IMR-90 (cell line): ENCODE results near the gene EML4. TPM values are rescaled to one million over a fixed set of nuclear protein-coding genes. Genes with fewer than 3 reads are reported as not detected.

Experiments used
- ATAC-seq: fragments of 200-7000 bp; cut with Tn5 transposase; 2 replicates; pipeline ENCODE4 v1.9.1; 2020; ENCODE audit warnings: low read depth, mild to moderate bottlenecking, moderate library complexity
- BruUV-seq: library from RNA; stranded (reverse); fragments of 400-500 nt; replicated peaks from 2 replicates; lab custom pipeline; 2021; lab: Mats Ljungman, UMichigan
- CTCF ChIA-PET: fragments of 300-600 bp; formaldehyde crosslinking; extraction: SDS; loops from one replicate; lab custom pipeline; 2021; ENCODE audit warnings: antibody characterized with exemption; lab: Yijun Ruan, JAX
- POLR2A ChIA-PET: fragments of 300-600 bp; sonication (Branson Sonifier 250); formaldehyde crosslinking; loops from one replicate; lab custom pipeline; 2022; ENCODE audit warnings: antibody characterized with exemption; ENCODE audit not compliant: unreplicated experiment; lab: Charles Lee
- DNase-seq: peaks from one replicate; pipeline ENCODE4 v3.0.0; 2013
- H2AFZ ChIP-seq: replicated peaks from 2 replicates; pipeline ENCODE3; 2013; ENCODE audit warnings: low read length, mild to moderate bottlenecking; ENCODE audit not compliant: poor library complexity
- H2AK5ac ChIP-seq: 2 replicates; pipeline ENCODE4 v1.6.1; 2013; ENCODE audit warnings: low read depth, low read length, inconsistent platforms
- H2AK9ac ChIP-seq: replicated peaks from 2 replicates; pipeline ENCODE3; 2013; ENCODE audit warnings: mild to moderate bottlenecking, low read depth, low read length, moderate library complexity; ENCODE audit not compliant: poor library complexity
- H2BK120ac ChIP-seq: 2 replicates; pipeline ENCODE4 v1.6.1; 2013; ENCODE audit warnings: low read depth, low read length, inconsistent platforms
- H2BK15ac ChIP-seq: 3 replicates; pipeline ENCODE4 v1.6.1; 2013; ENCODE audit warnings: low read depth, low read length, inconsistent platforms
- H2BK20ac ChIP-seq: 2 replicates; pipeline ENCODE4 v1.6.1; 2013; ENCODE audit warnings: low read depth, mild to moderate bottlenecking, inconsistent platforms, low read length, moderate library complexity
- H2BK5ac ChIP-seq: 2 replicates; pipeline ENCODE4 v1.6.1; 2013; ENCODE audit warnings: mild to moderate bottlenecking, low read depth, low read length, inconsistent platforms; ENCODE audit not compliant: poor library complexity, severe bottlenecking
- H3K14ac ChIP-seq: replicated peaks from 2 replicates; pipeline ENCODE4 v1.6.1; 2013; ENCODE audit warnings: low read depth, low read length, inconsistent platforms
- H3K18ac ChIP-seq: 2 replicates; pipeline ENCODE4 v1.6.1; 2013; ENCODE audit warnings: low read depth, low read length, control low read depth
- H3K23ac ChIP-seq: 2 replicates; pipeline ENCODE4 v1.6.1; 2013; ENCODE audit warnings: low read depth, low read length, inconsistent platforms
- H3K27ac ChIP-seq: 2 replicates; pipeline ENCODE4 v1.5.1; 2013; ENCODE audit warnings: mild to moderate bottlenecking, control low read depth, low read length; ENCODE audit not compliant: insufficient read depth
- H3K27me3 ChIP-seq: 2 replicates; pipeline ENCODE4 v1.6.1; 2013; ENCODE audit warnings: low read length; ENCODE audit not compliant: control insufficient read depth, insufficient read depth
- H3K36me3 ChIP-seq: 2 replicates; pipeline ENCODE4 v1.6.1; 2013; ENCODE audit warnings: low read length, mixed read lengths; ENCODE audit not compliant: control insufficient read depth, insufficient read depth
- H3K4ac ChIP-seq: 2 replicates; pipeline ENCODE4 v1.6.1; 2013; ENCODE audit warnings: low read depth, low read length, inconsistent platforms
- H3K4me1 ChIP-seq: 2 replicates; pipeline ENCODE4 v1.6.1; 2013; ENCODE audit warnings: low read length, mixed read lengths; ENCODE audit not compliant: control insufficient read depth, insufficient read depth
- H3K4me2 ChIP-seq: 2 replicates; pipeline ENCODE4 v1.6.1; 2013; ENCODE audit warnings: low read depth, mild to moderate bottlenecking, control low read depth, low read length, moderate library complexity
- H3K4me3 ChIP-seq: 2 replicates; pipeline ENCODE4 v1.5.1; 2013; ENCODE audit warnings: low read depth, mild to moderate bottlenecking, control low read depth, low read length, moderate library complexity; ENCODE audit not compliant: insufficient read depth
- H3K56ac ChIP-seq: 2 replicates; pipeline ENCODE4 v1.6.1; 2013; ENCODE audit warnings: low read length, inconsistent platforms; ENCODE audit not compliant: insufficient read depth; ENCODE audit errors: extremely low read depth
- H3K79me1 ChIP-seq, 2 experiments: 2 replicates each; pipeline ENCODE4 v1.6.1; 2013; ENCODE audit warnings: low read length in 2 of 2, inconsistent platforms in 1 of 2, low read depth in 1 of 2
- H3K9ac ChIP-seq: 2 replicates; pipeline ENCODE4 v1.6.1; 2013; ENCODE audit warnings: low read depth, low read length, control low read depth
- H3K9me1 ChIP-seq: 2 replicates; pipeline ENCODE4 v1.6.1; 2013; ENCODE audit warnings: low read length, inconsistent platforms; ENCODE audit not compliant: insufficient read depth
- H3K9me3 ChIP-seq: 2 replicates; pipeline ENCODE4 v1.6.1; 2013; ENCODE audit warnings: low read length; ENCODE audit not compliant: control insufficient read depth, insufficient read depth
- H4K20me1 ChIP-seq: 2 replicates; pipeline ENCODE4 v1.6.1; 2013; ENCODE audit warnings: low read length, inconsistent platforms; ENCODE audit not compliant: insufficient read depth
- H4K5ac ChIP-seq: 2 replicates; pipeline ENCODE4 v1.6.1; 2013; ENCODE audit warnings: mild to moderate bottlenecking, low read depth, low read length, control low read depth
- H4K8ac ChIP-seq, 2 experiments: 2 replicates each; pipeline ENCODE4 v1.6.1; 2013; ENCODE audit warnings: low read depth in 2 of 2, low read length in 2 of 2, control low read depth in 1 of 2, inconsistent platforms in 1 of 2
- H4K91ac ChIP-seq: 2 replicates; pipeline ENCODE4 v1.6.1; 2013; ENCODE audit warnings: low read depth, low read length, inconsistent platforms; ENCODE audit not compliant: insufficient read depth
- CHD1 ChIP-seq: IDR thresholded peaks from 2 replicates; pipeline ENCODE4 v1.6.1; 2012; ENCODE audit warnings: low read depth, low read length, improper control_type of control experiment
- CTCF ChIP-seq: conservative IDR thresholded peaks from 2 replicates; pipeline ENCODE4 v1.5.1; 2012; ENCODE audit warnings: mild to moderate bottlenecking, low read depth, low read length, improper control_type of control experiment
- ELK1 ChIP-seq: fragments of 150-350 bp; IDR thresholded peaks from 2 replicates; pipeline ENCODE4 v1.6.1; 2016; ENCODE audit warnings: low read depth, mild to moderate bottlenecking, low read length, moderate library complexity, borderline replicate concordance
- FOS ChIP-seq: fragments of 150-350 bp; IDR thresholded peaks from 2 replicates; pipeline ENCODE4 v1.6.1; 2016; ENCODE audit warnings: low read depth, low read length
- MAZ ChIP-seq: IDR thresholded peaks from 2 replicates; pipeline ENCODE4 v1.6.1; 2012; ENCODE audit warnings: low read depth, mild to moderate bottlenecking, low read length, improper control_type of control experiment, moderate library complexity, borderline replicate concordance
- MXI1 ChIP-seq: IDR thresholded peaks from 2 replicates; pipeline ENCODE4 v1.6.1; 2012; ENCODE audit warnings: low read depth, mild to moderate bottlenecking, low read length, moderate library complexity, borderline replicate concordance
- NFE2L2 ChIP-seq: fragments of 150-350 bp; IDR thresholded peaks from 2 replicates; pipeline ENCODE4 v1.6.1; 2016; ENCODE audit warnings: low read depth, mild to moderate bottlenecking, low read length
- POLR2A ChIP-seq: IDR thresholded peaks from 2 replicates; pipeline ENCODE4 v1.6.1; 2012; ENCODE audit warnings: mild to moderate bottlenecking, low read depth, low read length
- RFX5 ChIP-seq: IDR thresholded peaks from 2 replicates; pipeline ENCODE4 v1.8.0; 2012; ENCODE audit warnings: low read depth, mild to moderate bottlenecking, low read length, moderate library complexity
- SMC3 ChIP-seq: fragments of 150-350 bp; IDR thresholded peaks from 2 replicates; pipeline ENCODE4 v1.6.1; 2016; ENCODE audit warnings: low read depth, mild to moderate bottlenecking, antibody characterized with exemption, low read length, moderate library complexity
- dilution Hi-C: fragments of 300-500 bp; cut with HindIII; formaldehyde crosslinking; loops from one replicate; pipeline ENCODE4 v1.14.3; 2018; ENCODE audit warnings: low sequenced_read_pairs; ENCODE audit not compliant: unreplicated experiment
- in situ Hi-C: fragments of 300-500 bp; cut with MboI; formaldehyde crosslinking; loops from 3 replicates; pipeline ENCODE4 v1.14.3; 2019; ENCODE audit warnings: low sequenced_read_pairs, inconsistent platforms, mixed read lengths
- intact Hi-C: fragments of 100-400 bp; cut with micrococcal nuclease; formaldehyde crosslinking; loops from 2 replicates; pipeline ENCODE4 v1.10.0; 2022
- polyA plus RNA-seq, 3 experiments: library from polyadenylated mRNA; depleted of rRNA; stranded (reverse); fragments of >200 nt; gene quantifications; 2 replicates each; pipeline ENCODE4 v1.2.3, GENCODE V29; 2012; ENCODE audit warnings: low replicate concordance in 1 of 3
- total RNA-seq: library from RNA; depleted of rRNA; stranded (reverse); fragments of >200 nt; gene quantifications from 2 replicates; pipeline ENCODE4 v1.2.3, GENCODE V29; 2012

EML4 gene
- total and polyA plus RNA-seq, 2 of the 4 experiments (the other 2 are of a cell fraction): 29.7 to 73.7 TPM

GRCh38 chr2:42307180-42307579, 138.0 kb downstream of the EML4 start:
- ChIA-PET CTCF (no interaction called here), POLR2A (no interaction called here)
- H3K9me1 ChIP-seq: 0 out of 2 replicates have a peak, but pooled peaks cover 4% of the 10 kb centered on the region
- no peak overlapping the region for H2BK120ac ChIP-seq
- H3K56ac ChIP-seq: no peak overlapping the region
- no peak overlapping the region for H2AK5ac ChIP-seq
- in situ Hi-C loops (no loop called here), dilution Hi-C loops (no loop called here), intact Hi-C loops (no loop called here)
- H3K9ac ChIP-seq: no peak overlapping the region
- no peak overlapping the region for H4K5ac ChIP-seq
- no peaks in the 10 kb centered on the region for H3K9me3 ChIP-seq
- no TSS peak for BruUV-seq
- H3K14ac ChIP-seq: no peak overlapping the region
- H3K36me3 ChIP-seq: peaks cover 22% of the 10 kb centered on the region
- no peak overlapping the region for H4K8ac ChIP-seq
- H2BK20ac ChIP-seq: no peak overlapping the region
- H2AK9ac ChIP-seq: no peak overlapping the region
- no peaks in the 10 kb centered on the region for H3K79me1 ChIP-seq
- H4K20me1 ChIP-seq: no peaks in the 10 kb centered on the region
- no peak overlapping the region for H3K23ac ChIP-seq
- no peak overlapping the region for H3K27ac ChIP-seq
- no peaks in the 10 kb centered on the region for H3K27me3 ChIP-seq
- H2BK15ac ChIP-seq: no peak overlapping the region
- H2BK5ac ChIP-seq: no peak overlapping the region
- no peak overlapping the region for H4K91ac ChIP-seq
- DNase-seq (no peak), ATAC-seq (no peak)
- H2AFZ ChIP-seq: no peak overlapping the region
- TF ChIP-seq MAZ: no peak
- TF ChIP-seq CHD1: no peak
- no peak for TF ChIP-seq POLR2A
- no peak for TF ChIP-seq SMC3
- no peak for TF ChIP-seq NFE2L2
- TF ChIP-seq ELK1: no peak
- TF ChIP-seq FOS: no peak
- TF ChIP-seq MXI1: no peak
- TF ChIP-seq RFX5: no peak
- no peak for TF ChIP-seq CTCF
- no peaks in the 10 kb centered on the region for H3K4me1 ChIP-seq
- H3K18ac ChIP-seq: no peak overlapping the region
- H3K4me3 ChIP-seq: no peak overlapping the region
- no peak overlapping the region for H3K4me2 ChIP-seq
- H3K4ac ChIP-seq: no peak overlapping the region
